Heart right ventricle (tissue), 16 donors: ENCODE results near the gene ATP6V0C. TPM values are rescaled to one million over a fixed set of nuclear protein-coding genes. Genes with fewer than 3 reads are reported as not detected.

Experiments used
- ATAC-seq, 8 donors: fragments of 200-7000 bp; cut with Tn5 transposase; one replicate each; pipeline ENCODE4 v1.9.1; 2020; ENCODE audit warnings: mild to moderate bottlenecking in 8 of 8, moderate library complexity in 8 of 8, moderate number of reproducible peaks in 1 of 8
- DNase-seq, 2 donors: peaks; one replicate each; pipeline ENCODE4 v3.0.0-alpha.2; 2020
- H3K27ac ChIP-seq, 10 donors: fragments of 200-600 bp; sonication (generic) in 2 of 10; one replicate each; pipeline versions ENCODE4 v1.5.0 to v1.8.0; 2020 to 2022; ENCODE audit warnings: mild to moderate bottlenecking in 3 of 10
- H3K27me3 ChIP-seq, 7 donors: fragments of 200-600 bp; one replicate each; pipeline ENCODE4 v1.8.0; 2021 to 2022; ENCODE audit warnings: mild to moderate bottlenecking in 2 of 7
- H3K36me3 ChIP-seq, 9 donors: fragments of 200-600 bp; sonication (generic) in 1 of 9; one replicate each; pipeline versions ENCODE4 v1.5.0 to v1.8.0; 2020 to 2022; ENCODE audit warnings: mild to moderate bottlenecking in 2 of 9
- H3K4me1 ChIP-seq, 9 donors: fragments of 200-600 bp; sonication (generic) in 1 of 9; one replicate each; pipeline versions ENCODE4 v1.5.0 to v1.8.0; 2020 to 2022; ENCODE audit warnings: mild to moderate bottlenecking in 4 of 9
- H3K4me3 ChIP-seq, 10 donors: fragments of 200-600 bp; sonication (generic) in 2 of 10; one replicate each; pipeline versions ENCODE4 v1.5.0 to v1.8.0; 2020 to 2022; ENCODE audit warnings: mild to moderate bottlenecking in 7 of 10, moderate library complexity in 2 of 10
- H3K9me3 ChIP-seq, 11 donors: fragments of 200-600 bp in 10 of 11; sonication (generic) in 2 of 11; one replicate each; pipeline versions ENCODE4 v1.5.0 to v1.8.0; 2013 to 2022; ENCODE audit warnings: mild to moderate bottlenecking in 2 of 11, control low read depth in 1 of 11, moderate library complexity in 1 of 11
- CTCF ChIP-seq, 9 donors: fragments of 200-600 bp; sonication (generic) in 2 of 9; IDR thresholded peaks; one replicate each; pipeline versions ENCODE4 v1.5.0 to v1.8.0; 2021 to 2022; ENCODE audit warnings: antibody characterized with exemption in 9 of 9, mild to moderate bottlenecking in 5 of 9, moderate library complexity in 1 of 9
- WGBS, 2 donors: extraction: QIAGEN DNeasy Blood & Tissue Kit; methylation state at CpG; one replicate each; pipeline ENCODE4 v1.1.7; 2013; ENCODE audit warnings: inconsistent platforms in 1 of 2; 5-methylcytosine and 5-hydroxymethylcytosine counted together
- intact Hi-C, 10 donors: fragments of 100-400 bp; cut with DNase I; formaldehyde crosslinking; loops; one replicate each; pipeline versions ENCODE4 v1.11.1 to v1.14.2; 2022
- polyA plus RNA-seq, 2 donors: library from polyadenylated mRNA; stranded (reverse); fragments of 200-250 nt; gene quantifications; one replicate each; pipeline ENCODE4 v1.2.3, GENCODE V29; 2013
- total RNA-seq, 10 donors: library from RNA; stranded (reverse); fragmentation: NEBNext Ultra II Directional in 3 of 10; extraction: Animal tissue kit (Norgen Biotek cat#: 25700) in 3 of 10; gene quantifications; one replicate each; pipeline versions ENCODE4 v1.2.1 to v1.2.4, GENCODE V29; 2021 to 2023
- donor health status: Arrhythmogenic right ventricular cardiomyopathy.
- donor health status: ischemic (EF 13 %, LVEDD 7.1; RV severe dilation, severe dysfunction).
- donor health status: healthy with polysubstance abuse.
- donor health status: DM: no; HTN: yes; CAD: no.
- donor health status: DM: no; HTN: no; CAD: no.
- donor health status: ischemic (EF 25% LVEDD 6.9; RV normal size, moderate dysfunction).
- donor health status: ischemic (EF 25% LVEDD 5.7; RV mildly dilated, moderate dysfunction).
- donor health status: healthy.
- donor health status: DM: yes; HTN: yes; CAD: no.
- donor health status: Ischemic cardiomyopathy.
- donor health status: ischemic (EF 35%, LVEDD 5.7; RV mildly dilated, moderate dysfunction).
- donor health status: nonischemic (EF 11% LVEDD 7.7; RV severe dilation, severe dysfunction).
- donor health status: DM: yes; HTN: yes; CAD: no.
- donor health status: PGD.
- donor health status: ischemic (EF 29% LVEDD 5.4; RV normal size, mild dysfunction).
- donor health status: nonischemic (EF 23%, LVEDD 6.1; RV moderate dilation, normal function).

ATP6V0C gene
- total and polyA plus RNA-seq, 12 donors: 58.5 to 243 (median 130) TPM

GRCh38 chr16:2499454-2499853 is 14.3 kb upstream of the ATP6V0C start:
- 95 to 96% methylated on average over 6 of the region's 6 CpGs for WGBS, 2 donors
- Histone ChIP-seq H3K4me3 (no peak overlapping the region), H3K27ac (peak overlapping the region in 5 of 10 donors; percentile 12 to 75 (median 59)), H3K36me3 (peaks cover 0 to 27% (median 0%) of the 10 kb centered on the region in 9 donors), H3K4me1 (peaks cover 28 to 58% (median 45%) of the 10 kb centered on the region in 9 donors), H3K27me3 (no peaks in the 10 kb centered on the region), H3K9me3 (no peaks in the 10 kb centered on the region)
- ATAC-seq (no peak), DNase-seq (no peak)
- TF ChIP-seq CTCF (IDR thresholded peaks at IDR 0.05): no peak
- intact Hi-C loops: loop anchor here in 5 of 10 donors (5.0 kb wide), 2 partner anchors 72 to 157 kb away; partner anchors contain the start of genes CCNF (in 4 of the 5) and ABCA3 (in 2 of the 5)

GRCh38 chr16:2499890-2500429 is 13.8 kb upstream of the ATP6V0C start:
- TF ChIP-seq CTCF (IDR thresholded peaks at IDR 0.05): no peak
- H3K36me3 ChIP-seq: peaks cover 0 to 27% (median 0%) of the 10 kb centered on the region in 9 donors
- no peak overlapping the region for H3K4me3 ChIP-seq
- no peak for ATAC-seq
- no peaks in the 10 kb centered on the region for H3K9me3 ChIP-seq
- peak overlapping the region in 1 of 10 donors; percentile 72 for H3K27ac ChIP-seq
- no peaks in the 10 kb centered on the region for H3K27me3 ChIP-seq
- no peak for DNase-seq
- intact Hi-C loops: loop anchor here (1.0 to 10.0 kb wide), 11 partner anchors 43 to 345 kb away; partner anchors contain the start of genes CCNF (in 7 of the 10), ABCA3 (in 4 of the 10), CASKIN1 (in 1 of the 10) and ECI1 (in 1 of the 10)
- H3K4me1 ChIP-seq: peaks cover 28 to 58% (median 45%) of the 10 kb centered on the region in 9 donors
- WGBS, 2 donors: 93 to 95% methylated on average over 29 of the region's 29 CpGs

GRCh38 chr16:2500430-2500917 is 13.3 kb upstream of the ATP6V0C start:
- Histone ChIP-seq H3K36me3 (peaks cover 0 to 27% (median 0%) of the 10 kb centered on the region in 9 donors), H3K27me3 (no peaks in the 10 kb centered on the region), H3K9me3 (no peaks in the 10 kb centered on the region), H3K4me3 (no peak overlapping the region), H3K27ac (no peak overlapping the region), H3K4me1 (peaks cover 28 to 58% (median 45%) of the 10 kb centered on the region in 9 donors)
- DNase-seq: no peak
- no peak for ATAC-seq
- WGBS, 2 donors: 83 to 89% methylated on average over 20 of the region's 20 CpGs
- intact Hi-C loops: loop anchor here in 8 of 10 donors (1.0 to 10.0 kb wide), 11 partner anchors 43 to 346 kb away; partner anchors contain the start of genes CCNF (in 3 of the 8), ABCA3 (in 2 of the 8), CASKIN1 (in 1 of the 8) and ECI1 (in 1 of the 8)
- TF ChIP-seq CTCF (IDR thresholded peaks at IDR 0.05): no peak

GRCh38 chr16:2500918-2501750 is 12.6 kb upstream of the ATP6V0C start:
- no peaks in the 10 kb centered on the region for H3K27me3 ChIP-seq
- 35 to 39% methylated on average over 23 of the region's 23 CpGs for WGBS, 2 donors
- intact Hi-C loops: loop anchor here in 8 of 10 donors (1.0 to 10.0 kb wide), 12 partner anchors 44 to 346 kb away; partner anchors contain the start of genes CCNF (in 3 of the 8), ABCA3 (in 2 of the 8), CASKIN1 (in 1 of the 8) and ECI1 (in 1 of the 8)
- ATAC-seq (peak; percentile 81 to 93 (median 86)), DNase-seq (peak; percentile 85 to 87)
- peak overlapping the region in 5 of 10 donors; percentile 37 to 46 (median 40) for H3K4me3 ChIP-seq
- peaks cover 0 to 25% (median 0%) of the 10 kb centered on the region in 9 donors for H3K36me3 ChIP-seq
- peak overlapping the region in 4 of 10 donors; percentile 9 to 52 (median 26) for H3K27ac ChIP-seq
- H3K9me3 ChIP-seq: no peaks in the 10 kb centered on the region
- peak; percentile 93 to 99 (median 99) for TF ChIP-seq CTCF (IDR thresholded peaks at IDR 0.05)
- H3K4me1 ChIP-seq: peaks cover 28 to 58% (median 46%) of the 10 kb centered on the region in 9 donors
